Inferior parietal cortex (tissue), 1 donor: Measurements from ENCODE around the gene MNX1.

Source experiments
- DNase-seq: peaks from one replicate; pipeline ENCODE4 v3.0.0-alpha.2; 2016; ENCODE audit errors: extremely low spot score

The MNX1 gene

GRCh38 chr7:157014635-157015555, 4.4 kb upstream of the MNX1 start:
- no peak for DNase-seq

GRCh38 chr7:157013602-157014549, 3.4 kb upstream of the MNX1 start:
- no peak for DNase-seq

- no peak for DNase-seq
Observed at GRCh38 chr7:157013101-157013500, 2.6 kb upstream of the MNX1 start.

DNA sequence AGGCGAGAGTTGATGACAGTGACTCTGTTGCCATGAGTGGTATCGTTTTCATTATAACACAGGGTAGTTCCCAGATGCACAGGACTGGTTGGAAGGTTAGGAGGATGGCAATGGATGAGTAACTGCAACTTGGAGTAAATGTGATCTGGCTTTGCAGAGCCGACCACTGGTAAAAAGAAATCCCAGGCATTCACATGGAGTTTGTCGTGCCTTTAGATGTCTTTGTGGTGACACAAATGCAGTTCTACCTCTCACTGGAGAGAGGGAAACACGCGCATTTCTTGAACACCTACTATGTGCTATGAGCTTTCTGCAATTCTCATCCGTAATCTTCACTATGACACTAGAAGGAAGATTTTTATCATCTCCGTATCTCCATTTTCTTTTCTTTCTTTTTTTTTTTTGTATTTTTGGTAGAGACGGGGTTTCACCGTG, 1.7 kb upstream of the MNX1 start:
- no peak for DNase-seq

GRCh38 chr7:157011333-157012112, 1.1 kb upstream of the MNX1 start:
- DNase-seq: no peak

GRCh38 chr7:157009778-157010587, 480 bp downstream of the MNX1 start:
- no peak for DNase-seq

DNA sequence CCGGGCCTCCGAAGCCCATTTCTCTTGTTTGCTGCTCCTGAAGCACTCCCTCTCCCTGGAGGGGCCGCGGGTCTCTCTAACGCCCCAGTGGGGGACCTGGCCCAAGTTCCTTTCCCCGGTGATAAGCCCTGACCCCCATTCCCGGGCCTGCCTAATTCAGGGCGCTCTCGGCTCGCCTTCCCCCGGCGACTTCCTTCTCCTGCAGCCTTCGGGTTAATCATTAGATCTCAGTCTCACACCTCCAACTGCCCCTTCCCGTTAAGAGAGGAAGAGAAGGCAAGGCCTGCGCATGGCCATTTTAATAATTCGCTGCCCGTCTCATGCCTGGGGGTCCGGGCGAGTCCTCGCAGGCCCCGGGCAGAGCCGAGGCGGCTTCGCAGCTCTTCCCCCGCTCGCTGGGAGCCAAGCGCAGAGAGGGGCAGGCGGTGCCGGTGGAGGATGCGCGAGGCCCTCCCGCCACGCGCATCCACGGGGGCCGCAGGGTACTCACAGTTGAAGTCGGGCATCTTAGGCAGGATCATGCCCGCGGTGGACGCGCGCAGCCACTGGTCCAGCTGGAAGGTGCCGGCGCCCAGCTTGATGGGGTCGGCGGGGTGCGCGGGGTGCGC, 1.2 kb downstream of the MNX1 start:
- DNase-seq: no peak

DNA sequence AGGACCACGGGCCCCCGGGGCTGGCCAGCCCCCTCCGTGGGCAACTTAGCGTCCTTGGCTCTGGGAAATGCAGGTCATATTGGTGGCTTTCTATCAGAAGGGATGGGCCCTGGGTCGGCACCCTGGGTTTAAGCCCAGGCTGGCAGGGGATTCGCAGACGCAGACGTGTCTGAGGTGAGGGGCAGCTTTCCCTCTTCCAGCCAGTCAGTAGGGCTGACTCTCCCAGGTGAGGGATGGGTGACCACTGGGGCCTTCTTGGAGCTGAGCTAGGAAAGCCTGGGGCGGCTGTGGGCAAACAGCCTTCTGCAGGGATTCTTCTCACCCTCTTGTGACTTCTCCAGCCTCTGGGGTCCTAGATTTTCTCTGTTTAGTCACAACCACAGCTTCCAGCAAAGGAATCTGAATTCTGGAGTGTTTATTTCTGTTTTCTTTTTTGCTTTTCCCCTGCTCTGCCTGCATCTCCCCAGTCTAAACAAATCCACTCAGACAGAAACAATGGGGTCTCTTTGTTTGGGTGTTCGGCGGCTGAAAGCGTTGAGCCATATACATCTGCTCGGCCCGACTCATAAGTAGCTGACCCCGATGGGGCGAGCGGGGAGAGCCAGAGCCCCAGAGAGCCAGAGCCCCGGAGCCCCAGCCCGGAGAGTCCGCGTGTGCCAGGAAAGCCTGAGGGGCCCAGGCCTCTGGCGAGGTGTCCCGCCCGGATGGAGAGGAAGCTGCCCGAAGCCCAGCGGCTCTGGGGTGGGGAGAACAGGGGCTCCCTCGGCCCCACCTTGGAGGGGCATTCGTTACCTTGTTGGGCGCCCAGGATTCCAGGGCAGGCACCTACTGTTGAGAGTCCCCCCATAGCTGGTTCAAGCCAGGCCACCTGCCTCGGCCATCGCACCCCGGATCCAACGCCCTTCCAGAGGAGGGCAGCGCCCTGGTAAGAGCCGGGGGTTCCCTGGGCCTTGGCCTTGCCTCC, 2.0 kb downstream of the MNX1 start:
- DNase-seq: no peak

DNA sequence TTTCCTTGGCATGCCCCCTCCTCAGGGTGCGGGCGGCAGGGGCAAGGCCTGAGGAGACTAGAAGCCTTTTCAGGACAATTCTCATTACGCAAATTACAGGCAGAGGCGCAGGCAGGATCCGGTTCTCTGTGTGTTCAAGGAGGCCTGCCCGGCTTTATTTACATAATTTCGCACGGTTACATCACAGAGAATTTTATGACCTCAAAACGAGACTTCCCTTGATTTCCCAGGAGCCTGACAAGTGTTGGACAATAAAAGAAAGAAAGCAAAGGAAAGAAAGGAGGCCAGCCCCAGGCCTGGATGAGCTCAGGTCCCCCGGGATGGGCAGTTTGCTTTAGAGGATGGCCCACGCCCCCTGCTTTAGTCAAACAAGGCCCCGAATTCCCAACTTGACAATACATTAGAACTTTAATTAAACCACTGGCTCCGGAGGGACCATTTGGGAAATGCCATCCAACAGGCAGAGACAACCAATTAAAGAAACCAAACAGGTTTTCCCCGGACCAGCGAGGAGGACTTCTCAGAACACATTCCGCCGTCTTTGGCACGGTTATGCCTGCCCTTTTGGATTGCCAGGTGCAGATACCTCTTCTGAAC, 2.9 kb downstream of the MNX1 start:
- no peak for DNase-seq

DNA sequence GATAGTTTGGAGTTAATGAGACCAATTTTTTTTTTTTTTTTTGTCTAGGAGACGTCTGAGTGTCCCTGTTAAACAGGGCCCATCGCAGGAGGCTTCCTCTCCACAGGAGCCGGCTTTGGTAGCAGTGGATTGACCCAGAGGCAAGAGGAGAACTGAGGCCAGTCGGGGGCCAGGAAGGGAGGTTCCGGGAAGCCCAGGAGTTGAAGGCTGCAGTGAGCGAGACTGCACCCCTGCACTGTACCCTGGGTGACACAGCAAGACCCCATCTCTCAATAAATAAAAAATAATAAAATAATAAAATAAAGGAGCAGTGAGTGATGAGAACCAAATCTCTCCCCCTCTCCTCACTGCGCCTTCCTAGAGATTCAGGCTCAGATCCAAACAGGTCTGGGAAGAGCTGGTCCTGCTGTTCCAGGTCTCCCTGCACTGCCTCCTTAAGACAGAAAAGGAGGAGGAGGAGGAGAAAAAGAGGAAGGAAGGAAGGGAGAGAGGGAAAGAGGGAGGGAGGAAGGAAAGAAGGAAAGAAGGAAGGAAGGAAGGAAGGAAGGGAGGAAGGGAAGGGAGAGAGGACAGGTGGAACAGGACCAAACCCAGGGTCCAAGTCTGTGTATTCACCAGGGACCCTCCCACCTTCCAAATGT, 3.5 kb downstream of the MNX1 start:
- no peak for DNase-seq

DNA sequence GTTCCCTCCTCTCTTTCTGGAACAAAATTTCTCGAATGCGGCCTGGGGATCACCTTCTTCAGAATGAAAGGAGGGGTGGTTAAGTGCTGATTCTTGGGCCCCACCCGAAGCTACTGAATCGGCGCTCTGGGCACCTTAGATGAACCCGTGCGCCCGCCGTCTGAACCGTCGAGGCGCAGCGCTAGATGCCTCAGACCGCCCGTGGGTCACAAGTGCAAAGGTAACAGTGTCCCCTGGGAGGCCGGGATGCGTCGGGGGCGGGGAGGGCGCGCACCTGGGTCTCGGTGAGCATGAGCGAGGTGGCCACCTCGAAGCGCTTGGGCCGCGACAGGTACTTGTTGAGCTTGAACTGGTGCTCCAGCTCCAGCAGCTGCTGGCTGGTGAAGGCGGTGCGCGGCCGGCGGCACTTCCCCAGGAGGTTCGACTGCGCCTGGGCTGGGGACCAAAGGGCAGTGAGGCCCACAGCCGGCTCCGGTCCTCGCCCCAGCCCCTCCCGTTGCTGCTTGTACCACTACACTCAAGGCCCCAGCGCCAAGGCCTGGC, 4.2 kb downstream of the MNX1 start:
- DNase-seq: no peak

DNA sequence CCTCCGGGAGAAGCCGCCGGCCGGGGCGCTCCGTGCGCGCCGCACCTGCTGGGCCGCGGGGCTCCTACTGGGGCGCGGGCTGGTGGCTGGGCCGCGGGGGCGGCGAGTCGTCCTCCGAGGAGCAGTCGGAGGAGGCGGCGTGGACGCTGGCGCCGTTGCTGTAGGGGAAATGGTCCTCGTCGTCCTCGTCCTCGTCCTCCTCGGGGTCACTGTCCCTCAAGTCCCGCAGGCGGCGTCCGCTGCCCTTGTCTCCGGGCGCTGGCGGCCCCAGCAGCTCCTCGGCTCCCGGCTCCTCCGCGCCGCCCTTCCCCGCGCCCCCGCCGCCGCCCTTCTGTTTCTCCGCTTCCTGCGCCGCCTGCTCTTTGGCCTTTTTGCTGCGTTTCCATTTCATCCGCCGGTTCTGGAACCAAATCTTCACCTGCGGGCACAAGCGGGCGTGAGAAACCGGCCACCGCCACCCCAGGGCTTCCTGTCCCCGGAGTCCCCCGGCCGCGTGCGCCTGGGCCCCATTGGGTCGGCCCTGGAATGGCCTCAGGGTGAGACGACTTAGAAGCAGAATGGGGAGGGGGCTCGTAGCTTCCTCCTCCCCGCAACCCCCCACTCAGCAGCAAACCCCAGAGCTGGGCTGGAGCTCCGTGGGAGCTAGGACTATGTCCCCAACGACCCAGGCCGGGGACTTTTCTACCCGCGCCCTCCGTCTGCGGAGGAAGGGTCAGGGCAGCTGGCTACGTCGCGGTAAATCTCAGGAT, 4.8 kb downstream of the MNX1 start:
- no peak for DNase-seq

GRCh38 chr7:157004521-157005455, 5.7 kb downstream of the MNX1 start:
- DNase-seq: no peak

DNA sequence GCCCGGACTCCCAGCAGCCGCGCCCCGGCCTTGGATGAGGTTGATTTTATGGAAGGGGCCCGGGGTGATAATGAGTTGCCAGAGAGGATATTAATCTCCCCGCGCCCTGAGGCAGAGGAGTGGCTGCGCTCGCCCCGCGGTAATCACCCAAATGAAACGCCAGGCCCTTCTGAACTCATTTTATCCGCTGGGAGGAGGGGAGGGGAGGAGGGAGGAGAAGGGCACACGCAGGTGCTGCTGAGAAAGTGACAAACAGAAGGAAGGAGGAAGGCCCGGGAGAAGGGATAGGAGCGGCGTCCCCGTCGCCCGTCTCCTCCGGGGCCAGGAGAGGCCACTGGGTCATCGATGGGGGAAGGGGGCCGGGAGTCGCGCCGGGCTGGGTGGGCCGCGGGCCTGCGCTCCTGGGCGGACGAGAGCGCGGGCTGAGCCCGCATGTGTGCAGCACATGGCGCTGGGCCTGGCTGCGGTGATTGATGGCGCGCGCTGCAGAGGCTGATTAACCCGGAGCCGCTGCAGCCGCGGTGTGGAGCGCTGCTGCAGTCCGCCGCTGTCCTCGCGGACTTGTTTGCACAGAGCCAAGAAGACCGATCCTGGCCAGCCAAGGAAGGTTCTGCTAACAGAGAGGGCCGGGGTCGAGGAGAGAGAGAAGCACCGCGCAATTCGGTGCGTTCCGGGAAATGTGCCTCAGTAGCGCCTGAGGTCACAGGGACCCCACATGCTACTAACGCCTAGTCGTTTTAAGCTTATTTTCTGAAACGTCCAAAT, 6.5 kb downstream of the MNX1 start:
- no peak for DNase-seq

DNA sequence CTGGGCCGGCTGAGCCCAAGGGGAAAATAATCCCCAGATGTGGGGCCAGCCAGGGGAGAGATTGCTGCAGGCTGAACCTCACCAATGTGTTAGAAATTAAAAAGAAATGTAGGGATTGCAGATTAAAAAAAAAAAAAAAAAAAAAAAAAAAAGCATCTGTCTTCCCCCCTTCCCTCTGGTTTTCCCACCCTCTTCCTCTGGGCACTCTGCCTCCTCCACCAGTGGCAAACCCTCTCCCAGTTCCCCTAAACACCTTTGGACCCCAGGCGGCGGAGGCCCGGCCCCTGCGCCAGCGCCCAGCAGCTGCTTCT, 7.1 kb downstream of the MNX1 start:
- DNase-seq: no peak
